GM21528 (cell line): ENCODE results near the gene FPGS.
"Not testable (repeated sequence)": the region's sequence is repeated elsewhere in the genome, so short reads cannot be mapped to it uniquely, and the experiment has no call there.

Source experiments
- ATAC-seq: cut with Tn5 transposase; IDR thresholded peaks from one replicate; pipeline ENCODE4 v1.9.1; 2021; ENCODE audit warnings: mild to moderate bottlenecking, moderate library complexity; ENCODE audit not compliant: unreplicated experiment, low FRiP score

The FPGS gene

DNA sequence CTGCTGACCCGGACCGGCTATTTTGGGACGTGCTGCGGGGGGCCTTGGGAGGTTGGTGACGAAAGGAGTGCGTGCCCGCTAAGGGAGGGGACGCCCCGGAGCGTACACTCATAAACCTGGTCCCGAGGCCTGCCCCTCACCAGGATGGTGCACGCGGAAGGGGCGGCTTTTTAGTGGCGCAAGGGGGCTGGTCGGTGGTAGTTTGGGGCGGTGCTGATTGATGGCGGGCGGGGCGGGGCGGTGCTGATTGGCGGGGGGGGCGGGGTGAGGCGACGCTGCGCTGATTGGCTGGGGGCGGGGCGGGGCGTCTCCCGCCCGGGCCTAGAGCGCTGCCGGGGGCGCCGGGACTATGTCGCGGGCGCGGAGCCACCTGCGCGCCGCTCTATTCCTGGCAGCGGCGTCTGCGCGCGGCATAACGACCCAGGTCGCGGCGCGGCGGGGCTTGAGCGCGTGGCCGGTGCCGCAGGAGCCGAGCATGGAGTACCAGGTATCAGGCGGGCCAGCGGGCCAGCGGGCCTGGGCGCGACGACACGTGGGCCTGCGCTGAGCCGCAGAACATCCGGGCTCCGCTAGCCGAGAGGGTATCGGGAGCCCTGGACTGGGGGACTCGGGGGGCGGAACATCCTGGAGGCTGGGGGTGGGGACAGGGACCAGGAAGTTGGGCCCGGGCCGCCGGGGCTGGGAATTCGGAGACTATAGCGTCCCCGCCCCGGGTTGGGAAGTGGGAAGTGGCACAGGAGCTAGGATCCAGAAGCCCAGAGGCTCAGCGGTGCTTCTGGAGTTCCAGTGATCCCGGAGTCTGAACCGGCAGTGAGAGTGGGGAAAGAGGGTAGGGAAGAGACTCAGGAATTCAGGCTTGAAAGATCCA is at the start of gene FPGS:
Gene FPGS (plus strand): TSS at position 307 of the 868 bp plus-strand sequence. CDS start 43 bp downstream, at position 350.
- peak; percentile 60 for ATAC-seq

- no peak for ATAC-seq
Measured at GRCh38 chr9:127753148-127753547, 49.5 kb upstream of the FPGS start.

DNA sequence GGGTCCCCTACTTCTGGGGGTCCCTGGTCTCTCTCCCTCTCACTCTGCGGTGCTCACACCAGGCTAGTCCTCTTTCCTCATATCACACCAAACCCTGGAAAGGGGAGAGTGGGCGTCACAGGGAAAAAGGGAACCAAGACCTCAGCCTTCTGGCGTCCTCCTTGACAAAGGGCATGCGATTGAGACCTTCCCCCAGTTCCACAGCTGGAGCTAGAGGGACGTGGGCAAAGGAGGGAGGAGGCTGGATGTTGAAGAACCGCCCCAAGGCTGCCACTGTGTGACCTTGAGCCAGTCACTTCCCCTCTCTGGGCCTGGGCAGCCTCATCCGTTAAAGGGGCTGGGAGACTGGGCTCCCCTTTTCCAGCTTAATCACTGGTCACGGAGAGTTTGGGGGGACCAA is 49.1 kb upstream of the FPGS start:
- ATAC-seq: no peak

GRCh38 chr9:127754099-127755060 is 48.3 kb upstream of the FPGS start:
- no peak for ATAC-seq

DNA sequence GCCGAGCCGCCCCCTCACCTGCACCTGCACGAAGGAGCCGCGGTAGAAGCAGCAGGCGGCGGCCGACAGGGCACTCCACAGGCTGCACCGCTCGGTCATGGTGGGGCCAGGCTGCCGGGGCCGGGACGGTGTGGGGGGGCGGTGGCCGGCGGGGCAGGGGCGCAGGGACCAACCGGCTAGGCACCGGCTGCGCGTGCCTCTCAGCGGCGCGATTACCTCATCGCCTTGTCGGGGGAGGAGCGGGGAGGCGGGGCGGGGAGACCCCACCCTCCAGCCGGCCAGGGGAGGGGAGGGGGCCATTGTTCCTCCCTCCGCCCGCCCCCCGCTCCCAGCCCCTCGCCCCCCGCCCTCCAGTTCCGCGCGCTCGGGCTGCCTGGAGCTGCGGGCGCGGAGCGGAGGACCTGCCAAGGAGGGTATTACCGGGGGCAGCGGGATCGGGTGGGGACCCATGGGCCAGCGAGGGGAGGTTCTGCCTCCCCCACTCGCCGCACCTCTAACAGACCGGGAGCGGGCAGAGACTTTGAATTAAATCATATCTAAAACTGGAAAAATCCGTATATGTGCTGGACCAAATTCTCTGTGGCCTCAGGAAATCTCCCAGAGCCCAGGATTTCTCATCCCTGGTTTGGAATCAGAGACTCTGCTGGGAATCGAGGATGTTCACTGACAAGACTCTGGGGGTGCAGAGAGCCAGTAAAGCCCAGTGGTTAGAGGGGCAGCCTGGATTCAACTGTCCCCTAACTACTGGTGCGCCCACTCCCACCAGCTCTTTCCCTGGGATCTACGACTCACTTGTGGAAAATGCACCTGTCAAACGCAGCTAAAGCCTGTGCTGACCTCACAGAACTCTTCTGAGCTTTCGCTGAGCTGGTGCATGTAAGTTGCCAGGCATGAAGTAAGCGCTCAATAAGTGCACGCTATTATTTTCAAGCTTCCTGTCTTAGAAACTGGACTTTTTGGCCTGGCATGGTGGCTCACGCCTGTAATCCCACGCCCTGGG is 47.3 kb upstream of the FPGS start:
- no peak for ATAC-seq

DNA sequence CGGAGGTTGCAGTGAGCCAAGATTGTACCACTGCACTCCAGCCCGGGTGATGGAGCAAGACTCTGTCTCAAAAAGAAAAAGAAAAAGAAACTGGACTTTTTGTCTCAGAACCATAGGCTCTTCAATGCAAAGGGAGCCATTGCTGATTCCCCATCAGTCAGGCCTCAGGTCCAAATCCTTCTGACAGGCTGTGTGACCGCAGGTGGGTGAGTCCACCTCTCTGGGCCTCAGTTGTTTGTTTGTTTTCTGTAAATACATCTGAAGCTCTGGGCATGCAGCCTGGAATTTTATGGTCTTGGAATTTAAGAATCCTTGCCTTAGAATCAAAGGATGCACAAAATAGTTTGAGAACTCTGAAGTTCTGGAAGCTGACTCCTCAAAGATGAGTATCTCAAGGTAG is 46.4 kb upstream of the FPGS start:
- no peak for ATAC-seq

DNA sequence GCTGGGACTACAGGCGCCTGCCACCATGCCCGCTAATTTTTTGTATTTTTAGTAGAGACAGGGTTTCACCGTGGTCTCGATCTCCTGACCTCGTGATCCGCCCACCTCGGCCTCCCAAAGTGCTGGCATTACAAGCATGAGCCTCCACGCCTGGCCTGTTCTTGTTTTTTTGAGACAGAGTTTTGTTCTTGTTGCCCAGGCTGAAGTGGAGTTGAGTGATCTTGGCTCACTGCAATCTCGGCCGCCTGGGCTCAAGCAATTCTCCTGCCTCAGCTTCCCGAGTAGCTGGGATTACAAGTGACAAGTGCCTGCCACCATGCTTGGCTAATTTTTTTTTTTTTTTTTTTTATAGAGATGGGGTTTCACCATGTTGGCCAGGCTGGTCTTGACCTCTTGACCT is 45.9 kb upstream of the FPGS start:
- not testable (repeated sequence) for ATAC-seq

DNA sequence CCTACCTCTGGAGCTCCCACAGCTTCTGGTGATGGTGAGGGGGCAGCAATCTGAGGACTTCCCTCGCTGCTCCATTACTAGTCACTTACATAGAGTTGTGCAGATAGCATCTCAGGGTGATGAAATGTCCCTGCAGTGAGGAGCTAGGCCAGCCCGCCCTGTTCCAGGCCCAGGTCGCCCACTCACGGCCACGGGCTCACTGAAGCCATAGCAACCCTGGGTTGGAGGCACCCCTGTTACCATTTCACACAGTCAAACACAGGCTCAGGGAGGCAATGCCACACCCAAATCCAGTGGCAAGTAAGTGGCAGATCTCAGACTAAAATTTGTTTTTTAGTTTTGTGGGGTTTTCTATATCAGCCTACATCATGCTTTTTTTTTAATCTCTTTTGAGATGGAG is 43.8 kb upstream of the FPGS start:
- no peak for ATAC-seq

DNA sequence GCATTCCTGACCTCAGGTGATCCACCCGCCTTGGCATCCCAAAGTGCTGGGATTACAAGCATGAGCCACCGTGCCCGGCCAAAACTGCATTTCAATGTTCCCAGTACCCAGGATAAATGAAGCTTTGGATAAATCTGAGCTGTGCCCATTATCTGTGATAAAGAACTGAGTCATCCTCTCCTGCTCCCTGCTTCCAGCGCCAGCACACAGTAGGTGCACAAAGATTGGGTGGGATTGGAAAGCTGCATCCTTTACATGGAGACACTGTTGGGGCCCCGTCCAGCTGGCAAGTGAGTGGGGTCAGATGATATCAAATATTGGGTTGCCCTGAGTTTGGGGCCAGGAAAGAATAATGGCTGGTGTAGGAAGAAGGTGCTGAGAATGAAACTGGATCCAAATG is 41.6 kb upstream of the FPGS start:
- no peak for ATAC-seq

GRCh38 chr9:127761491-127761956 is 41.2 kb upstream of the FPGS start:
- ATAC-seq: no peak

- no peak for ATAC-seq
Measured at GRCh38 chr9:127762111-127762676, 40.5 kb upstream of the FPGS start.

DNA sequence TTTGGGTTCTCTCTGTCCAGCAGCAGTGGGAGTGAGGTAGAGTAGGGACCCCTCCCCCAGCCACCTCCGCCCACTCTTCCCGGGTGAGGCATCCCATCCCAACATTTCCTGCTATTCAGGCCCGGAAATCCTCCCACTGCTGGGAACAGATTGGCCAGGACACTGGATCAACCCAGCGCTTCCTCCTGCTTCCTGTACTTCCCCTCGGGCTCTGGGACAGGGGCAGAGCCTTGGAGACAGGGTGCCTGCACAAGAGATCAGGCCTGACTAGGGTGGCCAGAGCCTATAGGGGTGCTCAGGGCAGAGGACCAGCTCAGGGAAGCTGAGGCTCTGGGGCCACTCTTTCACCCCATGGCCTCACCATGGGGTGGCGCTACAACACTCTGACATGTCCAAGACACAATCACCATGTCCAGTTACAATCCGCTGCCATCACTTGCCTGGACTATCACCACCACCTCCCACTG is 38.7 kb upstream of the FPGS start:
- ATAC-seq: no peak

GRCh38 chr9:127765418-127765817 is 37.3 kb upstream of the FPGS start:
- no peak for ATAC-seq

GRCh38 chr9:127767410-127767809 is 35.3 kb upstream of the FPGS start:
- no peak for ATAC-seq

GRCh38 chr9:127767909-127768331 is 34.8 kb upstream of the FPGS start:
- ATAC-seq: no peak

GRCh38 chr9:127768698-127769097 is 34.0 kb upstream of the FPGS start:
- ATAC-seq: no peak

GRCh38 chr9:127769101-127769500 is 33.6 kb upstream of the FPGS start:
- ATAC-seq: no peak

DNA sequence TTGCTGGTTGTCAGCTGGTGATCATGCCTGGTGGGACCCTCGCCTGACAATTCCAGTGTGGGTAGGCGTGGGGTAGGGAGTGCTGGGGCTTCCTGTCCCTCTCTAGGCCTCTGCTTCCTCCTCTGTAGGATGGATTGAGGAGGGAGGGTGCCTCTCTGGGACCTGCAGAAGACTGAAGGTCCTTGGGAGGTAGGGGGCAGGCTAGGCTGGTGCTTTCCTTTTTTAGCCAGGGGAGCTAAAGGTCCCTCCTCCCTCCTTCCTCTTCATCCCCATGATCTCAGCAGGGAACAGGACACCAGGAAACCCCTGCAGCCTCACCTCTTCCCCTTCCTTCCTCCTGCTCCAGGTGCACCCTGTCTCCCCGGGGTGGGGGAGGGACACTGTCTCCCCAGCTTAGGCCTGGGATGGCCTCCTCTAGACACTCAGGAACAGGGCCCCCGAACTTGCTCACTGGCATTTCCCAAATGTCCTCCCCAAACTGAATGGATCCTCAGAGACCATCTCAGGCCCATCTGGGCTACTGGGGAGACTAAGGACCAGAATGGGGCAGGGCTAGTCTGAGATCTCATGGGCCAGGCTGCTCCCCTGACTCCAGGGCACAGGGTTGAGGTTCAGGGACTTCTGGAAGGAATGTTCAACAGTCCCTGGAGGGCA is 32.6 kb upstream of the FPGS start:
- ATAC-seq: no peak

GRCh38 chr9:127770583-127770904 is 32.1 kb upstream of the FPGS start:
- ATAC-seq: no peak
